GM13977 (cell line): Measurements from ENCODE around the gene DDX28.

Source experiments
- DNase-seq: peaks from one replicate; pipeline ENCODE4 v3.0.0; 2012; ENCODE audit warnings: low spot score
- CTCF ChIP-seq: IDR thresholded peaks from 2 replicates; pipeline ENCODE4 v1.5.1; 2012; ENCODE audit warnings: mild to moderate bottlenecking, control low read depth; ENCODE audit not compliant: insufficient read depth; ENCODE audit errors: extremely low read depth, missing control alignments
- in situ Hi-C: fragments of 300-500 bp; cut with MboI; formaldehyde crosslinking; loops from one replicate; pipeline ENCODE4 v1.12.0; 2022; ENCODE audit warnings: low sequenced_read_pairs, low pct_unique_long_range_greater_than_20kb, mixed read lengths, inconsistent platforms; ENCODE audit not compliant: unreplicated experiment

The DDX28 gene

GRCh38 chr16:68022728-68023537 is at the start of gene DDX28, which contains the start of gene DUS2:
Gene DDX28, minus strand, starts transcription at chr16:68023232. Its CDS starts 30 bp downstream, at chr16:68023202.
Gene DUS2, plus strand, starts transcription at chr16:68023284. Its CDS starts 14,740 bp downstream, at chr16:68038024.
- peak; percentile 92 for DNase-seq
- in situ Hi-C loops: no loop called here
- TF ChIP-seq CTCF: peak; percentile 8

GRCh38 chr16:68072038-68072695 is 49.1 kb upstream of the DDX28 start:
- no peak for DNase-seq
- no peak for TF ChIP-seq CTCF
- in situ Hi-C loops: loop anchor here (25.0 kb wide), 1 partner anchor 385 kb away; no protein-coding TSS in a partner anchor

- DNase-seq: no peak
- in situ Hi-C loops: loop anchor here (25.0 kb wide), 1 partner anchor 384 kb away; no protein-coding TSS in a partner anchor
- TF ChIP-seq CTCF: no peak
Observed at GRCh38 chr16:68071518-68071901, 48.5 kb upstream of the DDX28 start.

GRCh38 chr16:68070806-68071517 is 47.9 kb upstream of the DDX28 start:
- peak; percentile 3 for TF ChIP-seq CTCF
- in situ Hi-C loops: loop anchor here (25.0 kb wide), 1 partner anchor 384 kb away; no protein-coding TSS in a partner anchor

GRCh38 chr16:68070249-68070730 is 47.3 kb upstream of the DDX28 start:
- in situ Hi-C loops: loop anchor here (25.0 kb wide), 1 partner anchor 383 kb away; no protein-coding TSS in a partner anchor
- peak; percentile 48 for DNase-seq
- TF ChIP-seq CTCF: no peak

More at GRCh38 chr16:68070806-68071517, 47.9 kb upstream of the DDX28 start:
- DNase-seq: peak; percentile 53
